SK-N-MC (cell line): ENCODE data around the gene ABHD1.
A peak's percentile ranks its signal among the peaks of the same experiment; 100 is the strongest.
"Not testable (repeated sequence)": the region's sequence is repeated elsewhere in the genome, so short reads cannot be mapped to it uniquely, and the experiment has no call there.

Source experiments
- DNase-seq: peaks from one replicate; pipeline ENCODE4 v3.0.0-alpha.2; 2011; ENCODE audit warnings: low read depth, low spot score
- H3K27ac ChIP-seq: fragments of 200-600 bp; sonication (generic); 2 replicates; pipeline ENCODE4 v1.5.1; 2016; ENCODE audit warnings: mixed run types
- H3K36me3 ChIP-seq: fragments of 200-600 bp; sonication (generic); 2 replicates; pipeline ENCODE4 v1.6.1; 2017; ENCODE audit warnings: antibody characterized with exemption, low read length, mixed read lengths; ENCODE audit not compliant: insufficient read depth
- H3K4me3 ChIP-seq: fragments of 200-600 bp; sonication (generic); 2 replicates; pipeline ENCODE4 v1.5.1; 2016
- H3K9ac ChIP-seq: fragments of 200-600 bp; sonication (generic); 2 replicates; pipeline ENCODE4 v1.8.0; 2017; ENCODE audit warnings: mixed run types, mixed read lengths; ENCODE audit not compliant: insufficient read length
- H3K9me3 ChIP-seq: fragments of 200-600 bp; sonication (generic); 2 replicates; pipeline ENCODE4 v1.6.1; 2017; ENCODE audit warnings: low read depth, mild to moderate bottlenecking, antibody characterized with exemption, low read length, moderate library complexity, mixed read lengths
- EZH2 ChIP-seq: fragments of 200-600 bp; sonication (generic); IDR thresholded peaks from one replicate; pipeline ENCODE4 v1.6.1; 2017; ENCODE audit warnings: antibody characterized with exemption
- FOXP2 ChIP-seq: optimal IDR thresholded peaks from 2 replicates; pipeline ENCODE3; 2011; ENCODE audit warnings: mild to moderate bottlenecking, moderate library complexity; ENCODE audit not compliant: insufficient read depth; ENCODE audit errors: extremely low read length, control extremely low read depth
- POLR2AphosphoS5 ChIP-seq: IDR thresholded peaks from 2 replicates; pipeline ENCODE4 v1.6.1; 2012; ENCODE audit warnings: mild to moderate bottlenecking, low read depth, low read length, borderline replicate concordance

Gene ABHD1

DNA sequence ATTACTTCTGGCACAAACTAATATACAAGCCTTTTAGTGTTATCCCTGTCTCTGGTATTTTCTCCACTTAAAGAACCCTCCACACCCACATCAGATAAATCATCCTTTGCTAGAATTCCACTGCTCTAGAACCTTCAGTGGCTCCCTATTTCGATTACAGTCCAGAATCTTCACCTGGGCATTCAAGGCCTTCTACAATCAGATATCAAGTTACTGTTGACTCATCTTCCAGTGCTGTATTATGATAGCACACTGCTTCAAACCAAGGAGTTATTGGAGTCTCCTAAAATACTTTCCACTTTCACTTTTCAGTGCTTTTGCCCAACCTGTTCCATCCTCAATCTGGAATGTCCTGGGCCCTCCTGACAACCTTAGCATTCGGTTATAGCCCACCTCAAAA lies 8.1 kb upstream of the ABHD1 start:
- H3K27ac ChIP-seq, result no peak overlapping the region
- DNase-seq, result no peak
- H3K9me3 ChIP-seq, result no peaks in the 10 kb centered on the region
- H3K9ac ChIP-seq, result no peak overlapping the region
- no peaks in the 10 kb centered on the region for H3K36me3 ChIP-seq
- TF ChIP-seq EZH2 (no peak), FOXP2 (no peak), POLR2AphosphoS5 (no peak)
- H3K4me3 ChIP-seq, result no peak overlapping the region

DNA sequence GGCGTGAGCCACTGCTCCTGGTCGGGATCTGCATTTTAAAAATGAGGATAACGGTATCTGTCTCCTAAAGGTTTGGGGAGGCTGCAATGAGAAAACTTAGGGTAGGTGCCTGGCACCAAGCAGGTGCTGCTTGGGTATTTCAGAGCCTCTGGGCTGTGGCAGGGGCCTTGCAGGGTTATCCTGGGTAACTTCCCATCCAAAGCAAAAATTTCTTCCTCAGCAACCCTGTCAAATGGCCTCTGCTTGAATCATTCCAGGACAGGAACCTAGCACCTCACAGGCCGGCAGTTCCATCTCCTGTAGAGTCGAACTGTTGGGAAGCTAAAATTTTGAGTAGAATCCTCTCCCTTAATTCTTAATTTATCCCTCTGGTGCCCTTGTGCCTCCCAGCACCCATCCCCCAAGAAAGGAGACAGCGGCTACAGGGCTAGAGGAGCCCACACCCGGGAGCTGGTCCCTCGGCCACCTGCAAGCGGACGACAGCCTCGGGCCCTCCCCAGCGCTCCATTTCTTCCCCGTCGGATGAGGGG lies 5.6 kb upstream of the ABHD1 start:
- H3K4me3 ChIP-seq, result peak overlapping the region; percentile 91
- H3K27ac ChIP-seq, result no peak overlapping the region
- TF ChIP-seq FOXP2, result no peak
- DNase-seq, result no peak
- no peaks in the 10 kb centered on the region for H3K9me3 ChIP-seq
- no peaks in the 10 kb centered on the region for H3K36me3 ChIP-seq
- H3K9ac ChIP-seq, result peak overlapping the region; percentile 82

DNA sequence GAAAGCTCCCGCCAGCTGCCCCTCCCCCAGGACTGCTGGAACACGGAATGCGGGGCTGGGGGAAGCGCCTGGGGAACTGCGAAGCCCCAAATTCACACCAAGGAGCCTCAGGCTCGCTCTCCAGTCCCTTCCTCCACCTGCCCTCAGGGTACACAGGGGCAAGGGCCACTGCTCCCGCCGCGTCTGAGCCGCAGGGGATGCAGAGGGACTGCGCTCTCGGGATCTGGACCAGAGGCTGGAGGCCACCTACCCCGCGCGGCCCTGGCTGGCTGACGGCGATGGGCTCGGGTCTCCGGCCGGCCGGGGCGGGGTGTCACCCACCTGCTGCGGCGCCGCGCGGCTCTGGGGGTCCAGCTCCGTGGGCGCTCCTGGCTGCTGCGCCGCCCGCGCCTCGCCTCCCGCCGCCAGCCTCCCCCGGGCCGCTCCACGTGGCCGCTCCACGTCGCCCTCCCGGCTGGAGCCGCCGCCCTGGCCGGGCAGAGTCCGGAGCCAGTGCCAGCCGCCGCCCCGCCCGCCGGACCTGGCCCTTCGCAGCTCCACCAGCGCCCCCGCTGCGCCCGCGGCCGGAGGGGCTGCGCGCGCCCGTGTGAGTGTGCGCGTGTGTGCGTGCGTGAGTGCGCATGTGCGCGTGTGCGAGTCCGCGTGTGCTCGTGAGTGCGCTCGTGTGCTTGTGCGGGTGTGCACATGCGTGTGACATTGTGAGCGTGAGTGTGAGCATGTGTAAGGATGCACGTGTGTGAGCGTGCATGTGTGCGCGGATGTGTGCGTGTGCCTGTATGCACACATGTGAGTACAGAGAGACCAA lies 4.9 kb upstream of the ABHD1 start, which contains the start of gene CGREF1:
Gene CGREF1, minus strand, starts transcription at position 604 of the 805 bp plus-strand sequence. CDS start 14,762 bp downstream, outside the sequence.
- no peak for DNase-seq
- TF ChIP-seq EZH2, result no peak
- peak; percentile 24; the same call in 1 of the 2 replicates for TF ChIP-seq POLR2AphosphoS5
- Histone ChIP-seq H3K27ac (no peak within 1 kb of the TSS), H3K9me3 (no peaks in the 10 kb centered on the region), H3K36me3 (no peaks in the 10 kb centered on the region), H3K4me3 (peak within 1 kb of the TSS; percentile 91), H3K9ac (peak within 1 kb of the TSS; percentile 82)

DNA sequence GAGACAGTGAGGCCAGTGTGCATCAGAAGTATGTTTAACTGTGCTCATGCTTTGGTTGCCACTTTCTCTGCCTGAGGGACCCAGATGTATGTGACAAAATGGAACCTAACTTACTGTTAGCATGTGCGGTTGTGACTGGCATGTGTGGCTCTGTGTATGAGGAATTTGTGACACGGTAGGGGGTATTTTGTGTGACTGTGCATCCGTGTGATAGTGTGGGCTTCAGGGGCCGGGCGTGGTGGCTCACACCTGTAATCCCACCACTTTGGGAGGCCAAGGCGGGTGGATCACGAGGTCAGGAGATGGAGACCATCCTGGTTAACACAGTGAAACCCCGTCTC lies 4.3 kb upstream of the ABHD1 start:
- not testable (repeated sequence) for H3K27ac ChIP-seq, H3K36me3 ChIP-seq, H3K9ac ChIP-seq, DNase-seq, H3K9me3 ChIP-seq
- H3K4me3 ChIP-seq, result peak overlapping the region; percentile 91

DNA sequence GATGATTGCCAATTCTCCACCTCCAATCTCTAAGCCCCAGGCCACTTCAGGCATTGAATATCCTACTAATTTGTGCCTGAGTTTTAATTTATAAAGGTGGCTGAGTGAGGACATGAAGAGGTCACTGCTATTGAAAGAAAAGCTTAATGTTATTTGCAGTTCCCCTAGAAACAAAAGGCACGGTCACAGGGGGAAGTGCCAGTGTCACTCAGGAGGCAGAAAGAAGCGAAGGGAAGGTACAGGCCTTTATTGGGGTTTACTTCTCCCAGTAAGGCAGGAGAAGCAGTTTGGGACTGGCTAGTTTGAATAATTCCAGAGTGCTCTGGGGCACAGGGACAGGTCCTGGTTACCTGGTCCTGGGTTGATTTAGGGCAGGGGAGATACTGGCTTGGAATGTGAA lies 1.7 kb upstream of the ABHD1 start:
- Histone ChIP-seq H3K4me3 (no peak overlapping the region), H3K36me3 (no peaks in the 10 kb centered on the region), H3K9ac (no peak overlapping the region), H3K27ac (no peak overlapping the region), H3K9me3 (no peaks in the 10 kb centered on the region)
- DNase-seq, result no peak
- TF ChIP-seq POLR2AphosphoS5 (no peak), FOXP2 (no peak), EZH2 (no peak)

DNA sequence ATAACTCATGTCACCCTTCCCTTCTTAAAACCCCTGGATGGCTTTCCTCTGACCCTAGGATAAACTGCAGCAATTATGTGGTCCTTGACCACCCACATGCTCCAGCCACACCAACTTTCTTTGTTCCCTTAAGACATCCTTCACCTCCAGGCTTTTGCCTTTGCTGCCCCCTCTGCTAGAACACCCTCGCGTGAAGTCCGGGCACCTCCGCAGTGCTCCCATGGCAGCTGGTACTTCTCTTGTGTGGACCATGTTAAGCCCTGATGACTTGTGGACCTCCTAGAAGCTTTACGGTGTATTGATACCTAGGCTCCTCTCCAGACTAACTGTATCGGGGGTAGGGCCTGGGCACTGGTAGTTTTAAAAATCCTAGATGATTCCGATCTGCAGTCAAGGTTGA lies 824 bp upstream of the ABHD1 start:
- Histone ChIP-seq H3K27ac (no peak overlapping the region), H3K9me3 (no peaks in the 10 kb centered on the region), H3K9ac (no peak overlapping the region), H3K36me3 (no peaks in the 10 kb centered on the region), H3K4me3 (no peak overlapping the region)
- DNase-seq, result no peak
- TF ChIP-seq POLR2AphosphoS5 (no peak), EZH2 (no peak), FOXP2 (no peak)

DNA sequence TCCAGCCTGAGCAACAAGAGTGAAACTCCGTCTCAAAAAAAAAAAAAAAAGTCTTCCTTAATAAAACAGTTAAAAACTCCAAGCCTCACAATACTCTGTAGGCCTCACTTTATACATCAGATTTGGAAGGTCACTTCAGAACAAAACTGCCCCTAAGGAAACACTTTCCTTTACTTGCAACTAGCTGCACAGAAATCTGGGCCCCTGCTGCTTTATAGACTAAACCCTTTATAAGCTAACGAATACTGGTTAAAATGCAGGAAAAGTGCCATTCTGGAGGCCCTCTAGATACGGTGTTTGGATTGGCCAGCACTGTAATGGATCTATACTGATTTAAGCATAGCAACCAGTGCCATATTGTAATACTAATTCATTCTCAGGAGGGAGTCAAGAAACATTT lies 1.5 kb downstream of the ABHD1 start:
- Histone ChIP-seq H3K9ac (no peak overlapping the region), H3K36me3 (peaks cover 4% of the 10 kb centered on the region; the same call in 1 of the 2 replicates), H3K27ac (peak overlapping the region; percentile 88), H3K9me3 (no peaks in the 10 kb centered on the region), H3K4me3 (0 out of 2 replicates have a peak overlapping the region, but pooled peaks have one; percentile 21)
- peak; percentile 10 for DNase-seq
- TF ChIP-seq FOXP2, result no peak

DNA sequence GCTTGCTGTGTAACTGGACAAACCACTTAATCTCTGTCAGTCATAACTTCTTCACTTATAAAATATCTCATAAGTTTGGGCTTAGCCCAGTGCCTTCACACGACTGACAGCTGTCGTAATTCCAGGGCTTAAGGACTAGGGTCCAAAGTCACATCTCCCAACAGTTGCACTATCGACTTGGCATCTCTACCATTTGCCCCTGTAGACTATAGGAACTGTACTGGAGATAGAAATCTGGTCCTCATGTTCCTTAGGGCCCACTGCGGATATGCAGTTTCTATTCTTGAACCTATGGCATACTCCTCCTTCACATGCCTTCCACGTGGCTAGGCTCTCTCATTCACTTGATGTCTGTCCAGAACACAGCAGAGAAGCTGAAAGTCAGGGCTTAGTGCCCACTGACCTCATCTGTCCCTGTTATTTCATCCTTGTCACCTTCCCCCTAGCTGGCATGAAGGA lies 2.7 kb downstream of the ABHD1 start:
- TF ChIP-seq EZH2 (no peak), POLR2AphosphoS5 (no peak), FOXP2 (no peak)

More for the DNA sequence above, 2.7 kb downstream of the ABHD1 start:
- no peak overlapping the region for H3K9ac ChIP-seq
- DNase-seq, result no peak
- peak overlapping the region; percentile 88; the same call in 1 of the 2 replicates for H3K27ac ChIP-seq
- peaks cover 15% of the 10 kb centered on the region; the same call in 1 of the 2 replicates for H3K36me3 ChIP-seq
- H3K4me3 ChIP-seq, result no peak overlapping the region
- H3K9me3 ChIP-seq, result no peaks in the 10 kb centered on the region
